Loucy (cell line): ENCODE results near the gene RTP2.

ENCODE experiments used
- EZH2phosphoT487 ChIP-seq: fragments of 200-600 bp; IDR thresholded peaks from 2 replicates; pipeline ENCODE4 v1.6.1; 2018; ENCODE audit warnings: antibody characterized with exemption, mild to moderate bottlenecking, moderate library complexity, borderline replicate concordance
- TF ChIP-seq, protein P1 (sequence below): fragments of 200-600 bp; sonication (generic); conservative IDR thresholded peaks from 2 replicates; pipeline ENCODE4 v1.5.1; 2014; ENCODE audit warnings: mild to moderate bottlenecking, antibody characterized with exemption, low read length

- TF ChIP-seq, protein P1, sequence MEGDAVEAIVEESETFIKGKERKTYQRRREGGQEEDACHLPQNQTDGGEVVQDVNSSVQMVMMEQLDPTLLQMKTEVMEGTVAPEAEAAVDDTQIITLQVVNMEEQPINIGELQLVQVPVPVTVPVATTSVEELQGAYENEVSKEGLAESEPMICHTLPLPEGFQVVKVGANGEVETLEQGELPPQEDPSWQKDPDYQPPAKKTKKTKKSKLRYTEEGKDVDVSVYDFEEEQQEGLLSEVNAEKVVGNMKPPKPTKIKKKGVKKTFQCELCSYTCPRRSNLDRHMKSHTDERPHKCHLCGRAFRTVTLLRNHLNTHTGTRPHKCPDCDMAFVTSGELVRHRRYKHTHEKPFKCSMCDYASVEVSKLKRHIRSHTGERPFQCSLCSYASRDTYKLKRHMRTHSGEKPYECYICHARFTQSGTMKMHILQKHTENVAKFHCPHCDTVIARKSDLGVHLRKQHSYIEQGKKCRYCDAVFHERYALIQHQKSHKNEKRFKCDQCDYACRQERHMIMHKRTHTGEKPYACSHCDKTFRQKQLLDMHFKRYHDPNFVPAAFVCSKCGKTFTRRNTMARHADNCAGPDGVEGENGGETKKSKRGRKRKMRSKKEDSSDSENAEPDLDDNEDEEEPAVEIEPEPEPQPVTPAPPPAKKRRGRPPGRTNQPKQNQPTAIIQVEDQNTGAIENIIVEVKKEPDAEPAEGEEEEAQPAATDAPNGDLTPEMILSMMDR = no peak
- TF ChIP-seq EZH2phosphoT487 = no peak
Observed at GRCh38 chr3:187665010-187665409, 37.3 kb downstream of the RTP2 start.
